GM12878 (cell line): ENCODE measurements around the gene C5orf46. TPM values are rescaled to one million over a fixed set of nuclear protein-coding genes. Genes with fewer than 3 reads are reported as not detected.

Source experiments
- ATAC-seq: fragments of 200-7000 bp; cut with Tn5 transposase; 3 replicates; pipeline ENCODE4 v1.9.1; 2020; ENCODE audit warnings: mild to moderate bottlenecking, moderate library complexity
- BruUV-seq: library from RNA; stranded (reverse); fragments of 400-500 nt; replicated peaks from 2 replicates; lab custom pipeline; 2021; lab: Mats Ljungman, UMichigan
- CTCF ChIA-PET: fragments of 300-600 bp; sonication (Branson Sonifier 250); formaldehyde crosslinking; extraction: SDS; loops from one replicate; lab custom pipeline; 2021; ENCODE audit warnings: inconsistent platforms; lab: Yijun Ruan, JAX
- POLR2A ChIA-PET: fragments of 350-600 bp; formaldehyde crosslinking; extraction: SDS; loops from one replicate; lab custom pipeline; 2021; ENCODE audit warnings: inconsistent platforms; lab: Charles Lee
- RAD21 ChIA-PET: fragments of 300-600 bp; sonication (Branson Sonifier 250); formaldehyde crosslinking; loops from one replicate; lab custom pipeline; 2023; ENCODE audit warnings: antibody characterized with exemption; ENCODE audit not compliant: unreplicated experiment; lab: Charles Lee
- SMC1A ChIA-PET: fragments of 300-600 bp; sonication (Branson Sonifier 250); formaldehyde crosslinking; loops from one replicate; lab custom pipeline; 2023; ENCODE audit not compliant: unreplicated experiment, uncharacterized antibody; lab: Charles Lee
- DNase-seq: peaks from one replicate; pipeline ENCODE4 v3.0.0-alpha.2; 2011; ENCODE audit warnings: low read depth, low spot score
- FAIRE-seq: peaks from 3 replicates; lab custom pipeline; 2011; peaks lifted over from hg19 to GRCh38; lab: Jason Lieb, UNC
- H2AFZ ChIP-seq: 2 replicates; pipeline ENCODE4 v1.6.0; 2011; ENCODE audit warnings: low read depth, low read length, control low read depth; ENCODE audit not compliant: control insufficient read depth
- H3K27ac ChIP-seq: 2 replicates; pipeline ENCODE4 v1.5.1; 2011; ENCODE audit warnings: control low read depth; ENCODE audit not compliant: control insufficient read depth, insufficient read depth
- H3K27me3 ChIP-seq, 2 experiments: replicated peaks in 1 of 2; 2 replicates each; pipeline versions ENCODE4 v1.6.0 to v1.6.1; 2011; ENCODE audit warnings: low read length in 1 of 2; ENCODE audit not compliant: control insufficient read depth in 2 of 2, insufficient read depth in 2 of 2
- H3K36me3 ChIP-seq, 2 experiments: 2 replicates each; pipeline ENCODE4 v1.5.1; 2011; ENCODE audit warnings: low read length in 1 of 2; ENCODE audit not compliant: control insufficient read depth in 2 of 2, insufficient read depth in 2 of 2
- H3K4me1 ChIP-seq: 2 replicates; pipeline ENCODE4 v1.6.1; 2011; ENCODE audit warnings: mild to moderate bottlenecking, low read length, moderate library complexity, mixed read lengths; ENCODE audit not compliant: control insufficient read depth, insufficient read depth
- H3K4me2 ChIP-seq: 2 replicates; pipeline ENCODE4 v1.6.0; 2011; ENCODE audit warnings: control low read depth; ENCODE audit not compliant: control insufficient read depth, insufficient read depth
- H3K4me3 ChIP-seq: fragments of 200-600 bp; sonication (generic); 2 replicates; pipeline ENCODE4 v1.5.1; 2016
- H3K79me2 ChIP-seq: 2 replicates; pipeline ENCODE4 v1.6.0; 2011; ENCODE audit warnings: low read length; ENCODE audit not compliant: control insufficient read depth, insufficient read depth
- H3K9ac ChIP-seq: 2 replicates; pipeline ENCODE4 v1.8.0; 2011; ENCODE audit warnings: low read length, control low read depth, mixed read lengths; ENCODE audit not compliant: control insufficient read depth, insufficient read depth
- H3K9me3 ChIP-seq: replicated peaks from 3 replicates; pipeline ENCODE4 v1.5.1; 2011; ENCODE audit warnings: mild to moderate bottlenecking, low read length; ENCODE audit not compliant: control insufficient read depth, insufficient read depth
- H4K20me1 ChIP-seq: 2 replicates; pipeline ENCODE4 v1.6.0; 2011; ENCODE audit not compliant: control insufficient read depth, insufficient read depth
- ASH2L ChIP-seq: fragments of 300-600, 200-600 bp; sonication (generic); IDR thresholded peaks from 2 replicates; pipeline ENCODE4 v1.6.1; 2017; ENCODE audit warnings: low read depth, mild to moderate bottlenecking, borderline replicate concordance
- BCL11A ChIP-seq: IDR thresholded peaks from 2 replicates; pipeline ENCODE4 v1.6.1; 2011; ENCODE audit warnings: low read depth, low read length
- CBFB ChIP-seq: IDR thresholded peaks from 2 replicates; pipeline ENCODE4 v1.6.1; 2016; ENCODE audit warnings: antibody characterized with exemption, low read depth
- CREM ChIP-seq: IDR thresholded peaks from 2 replicates; pipeline ENCODE4 v1.6.1; 2014; ENCODE audit warnings: antibody characterized with exemption, low read depth
- ETV6 ChIP-seq, 2 experiments: fragments of 450-650 bp in 1 of 2; IDR thresholded peaks in 1 of 2; conservative IDR thresholded peaks in 1 of 2; 2 replicates each; pipeline ENCODE4 v1.6.1; 2014; ENCODE audit warnings: antibody characterized with exemption in 1 of 2, borderline replicate concordance in 1 of 2, low read depth in 1 of 2, mild to moderate bottlenecking in 1 of 2, moderate library complexity in 1 of 2
- HDAC6 ChIP-seq: fragments of 200-600 bp; sonication (generic); IDR thresholded peaks from one replicate; pipeline ENCODE4 v1.8.0; 2017; ENCODE audit warnings: antibody characterized with exemption; ENCODE audit not compliant: unreplicated experiment
- MTA3 ChIP-seq: IDR thresholded peaks from 2 replicates; pipeline ENCODE4 v1.6.1; 2012; ENCODE audit warnings: low read length, inconsistent platforms, borderline replicate concordance
- NFYA ChIP-seq: IDR thresholded peaks from 2 replicates; pipeline ENCODE4 v1.6.1; 2011; ENCODE audit warnings: low read depth, mild to moderate bottlenecking, low read length, improper control_type of control experiment, borderline replicate concordance
- NFYB ChIP-seq: IDR thresholded peaks from 2 replicates; pipeline ENCODE4 v1.6.1; 2011; ENCODE audit warnings: low read depth, mild to moderate bottlenecking, low read length, improper control_type of control experiment, moderate library complexity; ENCODE audit not compliant: insufficient read depth
- RB1 ChIP-seq: fragments of 450-650 bp; formaldehyde crosslinking; IDR thresholded peaks from 2 replicates; pipeline ENCODE4 v1.6.1; 2017; ENCODE audit warnings: mild to moderate bottlenecking, borderline replicate concordance
- SMAD5 ChIP-seq: IDR thresholded peaks from 2 replicates; pipeline ENCODE4 v1.6.1; 2016; ENCODE audit warnings: antibody characterized with exemption, low read depth
- SRF ChIP-seq, 2 experiments: IDR thresholded peaks; 2 replicates each; pipeline ENCODE4 v1.6.1; 2011; ENCODE audit warnings: low read depth in 2 of 2, low read length in 2 of 2, mild to moderate bottlenecking in 1 of 2, moderate library complexity in 1 of 2
- STAT3 ChIP-seq: IDR thresholded peaks from 2 replicates; pipeline ENCODE4 v1.6.1; 2011; ENCODE audit warnings: low read depth, low read length, improper control_type of control experiment
- SUPT20H ChIP-seq: IDR thresholded peaks from 2 replicates; pipeline ENCODE4 v1.6.1; 2011; ENCODE audit warnings: low read depth, mild to moderate bottlenecking, low read length, moderate library complexity, borderline replicate concordance; ENCODE audit not compliant: control insufficient read depth
- SUZ12 ChIP-seq: fragments of 200-600 bp; sonication (generic); IDR thresholded peaks from one replicate; pipeline ENCODE4 v1.6.1; 2018; ENCODE audit warnings: antibody characterized with exemption, mild to moderate bottlenecking; ENCODE audit not compliant: unreplicated experiment
- TCF7 ChIP-seq: IDR thresholded peaks from 2 replicates; pipeline ENCODE4 v1.6.1; 2014; ENCODE audit warnings: antibody characterized with exemption, borderline replicate concordance
- ZBED1 ChIP-seq: IDR thresholded peaks from 2 replicates; pipeline ENCODE4 v1.6.1; 2016; ENCODE audit warnings: borderline replicate concordance
- ZSCAN29 ChIP-seq: fragments of 450-650 bp; IDR thresholded peaks from 2 replicates; pipeline ENCODE4 v1.6.1; 2017; ENCODE audit warnings: mild to moderate bottlenecking, moderate library complexity
- WGBS: methylation state at CpG from one replicate; pipeline ENCODE4 v1.1.6; 2016; ENCODE audit warnings: low lambda C conversion rate; ENCODE audit not compliant: insufficient replicate concordance, insufficient coverage; ENCODE audit errors: missing lambda C conversion rate; 5-methylcytosine and 5-hydroxymethylcytosine counted together
- in situ Hi-C: fragments of 300-500 bp; cut with MboI; formaldehyde crosslinking; loops from 9 replicates; pipeline ENCODE4 v1.14.3; 2018; ENCODE audit warnings: mixed read lengths
- intact Hi-C: fragments of 100-400 bp; cut with micrococcal nuclease; formaldehyde crosslinking; loops from one replicate; pipeline ENCODE4 v1.14.2; 2022; ENCODE audit not compliant: unreplicated experiment
- polyA plus RNA-seq, 11 experiments: library from polyadenylated mRNA; depleted of rRNA in 4 of 11; unstranded in 6 of 11; stranded (reverse) in 5 of 11; fragments of >200 nt; fragmentation: Nextera tagmentation in 4 of 11; fragmentation: Illumina TruSeq in 1 of 11; extraction: Ambion mirVana in 4 of 11; extraction: Trizol in 1 of 11; gene quantifications; 1 replicate in 1 of 11; 2 replicates in 10 of 11; pipeline versions ENCODE4 v1.2.1 to v1.2.3, GENCODE V29; 2011 to 2016; ENCODE audit warnings: inconsistent platforms in 2 of 11, missing spikeins in 2 of 11, low read depth in 1 of 11
- total RNA-seq, 4 experiments: library from RNA; depleted of rRNA in 3 of 4; stranded (reverse); fragments of >200 nt in 3 of 4; fragmentation: Illumina TruSeq in 1 of 4; extraction: Trizol in 1 of 4; gene quantifications; 2 replicates each; pipeline versions ENCODE4 v1.2.1 to v1.2.3, GENCODE V29; 2013 to 2021
- TF ChIP-seq, protein P1 (sequence below): IDR thresholded peaks from 2 replicates; pipeline ENCODE4 v1.6.1; 2012; ENCODE audit warnings: low read length, inconsistent platforms

C5orf46 gene
- total and polyA plus RNA-seq, 10 of the 15 experiments (the other 5 are each of a cell fraction or from before 2014, with no cell fraction given) = not detected

DNA sequence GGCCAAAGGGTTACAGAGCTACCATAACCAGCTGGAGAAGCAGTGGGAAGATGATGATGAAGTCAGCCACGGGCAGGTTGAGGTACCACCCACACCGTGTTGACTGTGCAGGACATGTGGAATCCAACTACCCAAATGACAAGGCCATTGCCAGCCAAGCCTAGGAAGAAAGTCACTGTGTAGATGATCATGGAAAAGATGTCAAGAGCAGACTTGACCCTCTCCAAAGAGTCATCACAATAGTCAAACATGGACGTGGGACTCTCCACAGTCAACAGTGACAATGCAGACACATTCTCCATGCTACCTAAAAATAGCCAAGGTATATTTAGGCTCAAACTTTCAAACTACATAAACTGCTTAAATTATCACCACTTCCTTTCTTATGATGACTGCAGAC lies 54.0 kb downstream of the C5orf46 start:
- Histone ChIP-seq H3K4me3 (no peak overlapping the region), H3K4me1 (no peaks in the 10 kb centered on the region), H4K20me1 (no peaks in the 10 kb centered on the region), H3K9me3 (no peaks in the 10 kb centered on the region), H3K36me3 (no peaks in the 10 kb centered on the region), H3K9ac (no peak overlapping the region), H3K4me2 (no peak overlapping the region), H3K27me3 (no peaks in the 10 kb centered on the region; a peak in 2 of 4 replicates), H2AFZ (no peak overlapping the region), H3K27ac (no peak overlapping the region), H3K79me2 (no peaks in the 10 kb centered on the region)
- intact Hi-C loops = no loop called here
- ATAC-seq (no peak), FAIRE-seq (no peak), DNase-seq (no peak)
- BruUV-seq = no TSS peak
- SMC1A ChIA-PET = no interaction called here
- 10% methylated on average over 3 of the region's 3 CpGs for WGBS
- RAD21 ChIA-PET = no interaction called here
- no peak for TF ChIP-seq ASH2L
- no peak for TF ChIP-seq STAT3
- TF ChIP-seq CBFB = no peak
- TF ChIP-seq SMAD5 = no peak
- no peak for TF ChIP-seq MTA3
- no peak for TF ChIP-seq NFYA
- no peak for TF ChIP-seq SUZ12
- no peak for TF ChIP-seq CREM
- no peak for TF ChIP-seq NFYB
- no peak for TF ChIP-seq ZBED1
- TF ChIP-seq, protein P1, sequence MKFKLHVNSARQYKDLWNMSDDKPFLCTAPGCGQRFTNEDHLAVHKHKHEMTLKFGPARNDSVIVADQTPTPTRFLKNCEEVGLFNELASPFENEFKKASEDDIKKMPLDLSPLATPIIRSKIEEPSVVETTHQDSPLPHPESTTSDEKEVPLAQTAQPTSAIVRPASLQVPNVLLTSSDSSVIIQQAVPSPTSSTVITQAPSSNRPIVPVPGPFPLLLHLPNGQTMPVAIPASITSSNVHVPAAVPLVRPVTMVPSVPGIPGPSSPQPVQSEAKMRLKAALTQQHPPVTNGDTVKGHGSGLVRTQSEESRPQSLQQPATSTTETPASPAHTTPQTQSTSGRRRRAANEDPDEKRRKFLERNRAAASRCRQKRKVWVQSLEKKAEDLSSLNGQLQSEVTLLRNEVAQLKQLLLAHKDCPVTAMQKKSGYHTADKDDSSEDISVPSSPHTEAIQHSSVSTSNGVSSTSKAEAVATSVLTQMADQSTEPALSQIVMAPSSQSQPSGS = no peak
- TF ChIP-seq HDAC6 = no peak
- TF ChIP-seq BCL11A = no peak
- no peak for TF ChIP-seq SRF (IDR thresholded peaks at IDR 0.05; ENCODE audit: low read depth in 2 of 2, low read length in 2 of 2)
- no peak for TF ChIP-seq TCF7
- TF ChIP-seq RB1 = no peak
- TF ChIP-seq SUPT20H = no peak
- TF ChIP-seq ETV6 (conservative IDR thresholded peaks at IDR 0.05 in 1 of 2, IDR thresholded peaks at IDR 0.05 in 1 of 2; ENCODE audit: borderline replicate concordance in 1 of 2, low read depth in 1 of 2) = no peak
- TF ChIP-seq ZSCAN29 = no peak
- in situ Hi-C loops = no loop called here
- POLR2A ChIA-PET = no interaction called here
- CTCF ChIA-PET = interaction anchor here (1.2 kb wide), 1 partner anchor 9 kb away, joined by 3 read pairs; no protein-coding TSS in a partner anchor
